AG04450 (cell line): ENCODE data around the gene ENO1. TPM values are rescaled to one million over a fixed set of nuclear protein-coding genes. Genes with fewer than 3 reads are reported as not detected.

Experiments used
- CTCF ChIA-PET: fragments of 300-600, 350-600 bp; formaldehyde crosslinking; extraction: SDS; loops from one replicate; lab custom pipeline; 2022; ENCODE audit warnings: antibody characterized with exemption, inconsistent platforms; lab: Charles Lee
- POLR2A ChIA-PET: fragments of 350-600 bp; formaldehyde crosslinking; extraction: SDS; loops from one replicate; lab custom pipeline; 2021; ENCODE audit warnings: antibody characterized with exemption, inconsistent platforms; lab: Yijun Ruan, JAX
- DNase-seq: peaks from one replicate; pipeline ENCODE4 v3.0.0-alpha.2; 2011; ENCODE audit warnings: low read depth, low spot score
- H3K27ac ChIP-seq: one replicate; pipeline ENCODE4 v1.5.1; 2012; ENCODE audit warnings: low read depth, low read length, control low read depth
- H3K27me3 ChIP-seq: one replicate; pipeline ENCODE4 v1.6.0; 2012; ENCODE audit warnings: low read length; ENCODE audit not compliant: control insufficient read depth, insufficient read depth
- H3K4me3 ChIP-seq: 2 replicates; pipeline ENCODE4 v1.5.1; 2011; ENCODE audit warnings: mild to moderate bottlenecking, low read depth, low read length, control low read depth
- H3K9me3 ChIP-seq: 2 replicates; pipeline ENCODE4 v1.5.1; 2012; ENCODE audit warnings: low read length; ENCODE audit not compliant: control insufficient read depth, insufficient read depth
- CTCF ChIP-seq: IDR thresholded peaks from 2 replicates; pipeline ENCODE4 v1.5.1; 2011; ENCODE audit warnings: low read depth, low read length, control low read depth, inconsistent platforms
- polyA plus RNA-seq: library from polyadenylated mRNA; depleted of rRNA; stranded (reverse); fragments of >200 nt; gene quantifications from 2 replicates; pipeline ENCODE4 v1.2.3, GENCODE V29; 2011

ENO1 gene
- polyA plus RNA-seq, 1 experiment: 1,423 TPM

- CTCF ChIA-PET: interaction anchor here (0.6 to 1.4 kb wide), 3 partner anchors 13 to 120 kb away, joined by 4 to 17 read pairs (median 4); no protein-coding TSS in a partner anchor
- H3K27me3 ChIP-seq: peaks cover 11% of the 10 kb centered on the region
- TF ChIP-seq CTCF: no peak
- DNase-seq: no peak
- peaks cover 13% of the 10 kb centered on the region; the same call in 1 of the 2 replicates for H3K9me3 ChIP-seq
- no peak overlapping the region for H3K27ac ChIP-seq
- no peak overlapping the region for H3K4me3 ChIP-seq
- POLR2A ChIA-PET: no interaction called here
Observed at GRCh38 chr1:8845104-8846097, 33.1 kb downstream of the ENO1 start.

- TF ChIP-seq CTCF: no peak
- H3K27ac ChIP-seq: no peak overlapping the region
- no peak overlapping the region for H3K4me3 ChIP-seq
- peaks cover 13% of the 10 kb centered on the region; the same call in 1 of the 2 replicates for H3K9me3 ChIP-seq
- ChIA-PET CTCF (interaction anchor here (1.2 kb wide), 1 partner anchor 14 kb away, joined by 4 read pairs; no protein-coding TSS in a partner anchor), POLR2A (no interaction called here)
- no peak for DNase-seq
- H3K27me3 ChIP-seq: peaks cover 11% of the 10 kb centered on the region
Observed at GRCh38 chr1:8844501-8845006, 33.9 kb downstream of the ENO1 start.

GRCh38 chr1:8841395-8841794, 37.1 kb downstream of the ENO1 start:
- ChIA-PET CTCF (interaction anchor here (0.6 kb wide), 1 partner anchor 9 kb away, joined by 3 read pairs; no protein-coding TSS in a partner anchor), POLR2A (no interaction called here)
- H3K4me3 ChIP-seq: no peak overlapping the region
- no peak for TF ChIP-seq CTCF
- DNase-seq: no peak
- peaks cover 11% of the 10 kb centered on the region for H3K27me3 ChIP-seq
- no peak overlapping the region for H3K27ac ChIP-seq
- peaks cover 13% of the 10 kb centered on the region; the same call in 1 of the 2 replicates for H3K9me3 ChIP-seq

GRCh38 chr1:8839990-8840389, 38.5 kb downstream of the ENO1 start:
- Histone ChIP-seq H3K4me3 (no peak overlapping the region), H3K27me3 (peaks cover 3% of the 10 kb centered on the region), H3K27ac (no peak overlapping the region), H3K9me3 (peaks cover 13% of the 10 kb centered on the region; the same call in 1 of the 2 replicates)
- ChIA-PET POLR2A (interaction anchor here (0.8 kb wide), 1 partner anchor 22 kb away, joined by 5 read pairs; the partner anchor contains the start of gene RERE), CTCF (interaction anchor here (0.6 to 5.2 kb wide), 2 partner anchors 9 to 40 kb away, joined by 3 to 39 read pairs; no protein-coding TSS in a partner anchor)
- DNase-seq: no peak
- TF ChIP-seq CTCF: no peak
